NCI-H748 (cell line): ENCODE results near the gene TIGD7.

Experiments used
- DNase-seq: peaks from one replicate; lab custom pipeline; 2025; ENCODE audit not compliant: unreplicated experiment; lab: John Stamatoyannopoulos, UW

The TIGD7 gene, protein sequence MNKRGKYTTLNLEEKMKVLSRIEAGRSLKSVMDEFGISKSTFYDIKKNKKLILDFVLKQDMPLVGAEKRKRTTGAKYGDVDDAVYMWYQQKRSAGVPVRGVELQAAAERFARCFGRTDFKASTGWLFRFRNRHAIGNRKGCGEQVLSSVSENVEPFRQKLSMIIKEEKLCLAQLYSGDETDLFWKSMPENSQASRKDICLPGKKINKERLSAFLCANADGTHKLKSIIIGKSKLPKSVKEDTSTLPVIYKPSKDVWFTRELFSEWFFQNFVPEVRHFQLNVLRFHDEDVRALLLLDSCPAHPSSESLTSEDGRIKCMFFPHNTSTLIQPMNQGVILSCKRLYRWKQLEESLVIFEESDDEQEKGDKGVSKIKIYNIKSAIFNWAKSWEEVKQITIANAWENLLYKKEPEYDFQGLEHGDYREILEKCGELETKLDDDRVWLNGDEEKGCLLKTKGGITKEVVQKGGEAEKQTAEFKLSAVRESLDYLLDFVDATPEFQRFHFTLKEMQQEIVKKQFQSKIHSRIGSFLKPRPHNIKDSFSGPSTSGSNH

DNA sequence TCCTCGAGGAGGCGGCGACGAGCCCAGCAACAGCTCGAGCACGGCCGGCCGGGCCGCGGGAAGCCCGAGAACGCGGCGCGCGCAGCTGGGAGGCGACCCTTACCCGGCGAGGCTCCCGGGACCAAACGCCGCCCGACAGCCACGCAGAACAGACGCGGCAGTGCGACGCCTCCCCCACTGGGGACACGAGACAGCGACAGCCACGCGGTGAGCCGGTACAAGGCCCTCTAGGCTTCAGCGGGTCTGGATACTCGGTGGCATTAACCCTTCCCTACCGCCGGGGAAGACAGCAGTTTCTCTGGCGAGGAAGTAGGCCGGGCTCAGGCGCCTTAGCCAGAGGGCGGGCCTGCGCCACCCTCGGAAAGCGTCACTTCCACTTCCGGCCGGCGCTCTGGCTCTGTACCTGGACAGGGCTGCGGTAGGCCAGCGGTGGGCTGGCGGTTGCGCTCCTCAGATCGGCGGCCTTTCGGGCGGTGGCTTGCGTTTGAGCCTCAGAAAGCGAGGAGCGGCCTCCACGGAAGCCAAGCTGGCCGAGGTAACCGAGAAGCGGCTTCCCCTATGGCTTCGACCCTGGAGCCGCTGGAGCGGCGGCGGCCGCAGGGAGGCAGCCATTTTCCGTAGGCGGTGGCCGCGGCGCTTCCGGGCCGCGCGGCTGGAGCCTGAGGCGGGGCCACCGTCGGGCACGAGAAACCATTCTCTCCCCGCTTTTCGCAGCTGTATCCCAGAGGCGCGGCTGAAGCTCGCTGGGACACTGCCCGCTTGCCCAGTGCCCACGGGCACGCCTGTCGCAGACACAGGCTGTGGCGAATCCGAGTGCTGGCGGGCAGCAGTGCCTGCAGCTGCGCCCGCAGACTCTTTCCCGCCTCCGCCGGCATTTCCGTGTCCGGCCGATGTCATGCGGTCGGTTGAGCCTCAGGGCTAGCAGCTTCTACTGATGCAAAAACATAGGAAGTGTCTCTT is at the start of gene TIGD7, which contains the start of gene ZNF75A:
TIGD7 (minus strand) TSS at position 322 of the 960 bp plus-strand sequence. CDS start 4,816 bp downstream, outside the sequence.
ZNF75A (plus strand) TSS at position 389 of the 960 bp plus-strand sequence. CDS start 2,932 bp downstream, outside the sequence.
- peak; percentile 87 for DNase-seq

- no peak for DNase-seq
Observed at GRCh38 chr16:3349175-3349574, 43.9 kb upstream of the TIGD7 start.

GRCh38 chr16:3348547-3349167 is 43.4 kb upstream of the TIGD7 start:
- DNase-seq: no peak

- no peak for DNase-seq
Observed at GRCh38 chr16:3347586-3347985, 42.4 kb upstream of the TIGD7 start.

DNA sequence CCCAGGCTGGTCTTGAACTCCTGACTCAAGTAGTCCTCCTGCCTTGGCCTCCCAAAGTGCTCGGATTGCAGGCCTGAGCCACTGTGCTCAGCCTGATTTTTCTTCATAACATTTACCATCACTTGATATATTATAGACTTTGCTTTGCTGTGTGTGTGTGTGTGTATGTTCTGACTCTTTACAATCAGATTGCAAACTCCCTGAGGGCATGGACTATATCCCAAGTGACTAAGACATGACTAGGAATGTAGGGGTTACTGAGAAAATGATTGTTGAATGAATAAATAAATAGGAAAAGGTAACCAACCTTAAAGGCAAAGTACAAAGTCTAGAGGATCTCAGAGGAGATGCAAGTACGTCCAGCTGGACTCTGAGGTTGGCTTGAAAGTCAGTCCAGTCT is 40.8 kb upstream of the TIGD7 start:
- DNase-seq: no peak

GRCh38 chr16:3328643-3329042 is 23.4 kb upstream of the TIGD7 start:
- no peak for DNase-seq

DNA sequence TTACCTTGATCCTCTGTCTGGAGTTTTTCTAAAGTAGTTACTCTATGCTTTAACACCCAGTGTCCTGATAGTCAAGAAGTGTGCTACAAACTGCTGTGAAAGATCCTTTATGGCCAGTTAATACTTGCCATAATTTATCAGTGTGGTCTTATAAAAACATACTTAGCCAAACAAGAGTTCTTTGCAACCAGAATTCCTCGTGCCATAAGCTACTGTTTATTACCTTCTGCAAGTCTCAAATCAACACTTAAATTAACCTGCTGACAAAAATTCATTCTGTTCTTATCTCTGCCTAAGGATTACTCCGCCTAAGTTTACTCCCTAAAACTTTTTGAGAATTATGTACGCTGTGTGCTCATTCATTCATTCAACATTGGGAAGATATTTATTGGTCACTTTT is 22.9 kb upstream of the TIGD7 start:
- DNase-seq: no peak

- no peak for DNase-seq
Observed at GRCh38 chr16:3327514-3327913, 22.3 kb upstream of the TIGD7 start.

GRCh38 chr16:3321816-3322215 is 16.6 kb upstream of the TIGD7 start:
- no peak for DNase-seq

- no peak for DNase-seq
Observed at GRCh38 chr16:3317315-3317999, 12.2 kb upstream of the TIGD7 start.

- DNase-seq: no peak
Observed at GRCh38 chr16:3311496-3311895, 6.3 kb upstream of the TIGD7 start.

DNA sequence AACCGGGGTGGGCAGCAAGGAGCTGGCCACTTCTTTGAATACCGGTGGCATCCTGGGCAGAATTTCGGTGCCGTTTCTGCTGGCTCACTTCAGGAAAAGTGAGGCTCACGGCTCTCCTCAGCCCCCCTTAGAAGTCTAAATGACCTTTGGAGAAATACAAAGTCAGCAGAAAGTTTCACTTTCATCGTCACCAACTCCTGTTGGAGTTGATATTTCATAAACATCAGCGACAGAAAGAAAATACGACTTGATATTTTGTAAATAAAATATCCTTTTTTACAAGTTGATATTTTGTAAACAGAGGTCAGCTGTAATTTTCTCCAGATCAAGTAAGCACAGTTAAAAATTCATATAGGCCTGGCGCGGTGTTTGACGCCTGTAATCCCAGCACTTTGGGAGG is 848 bp upstream of the TIGD7 start:
- DNase-seq: no peak

- no peak for DNase-seq
Observed at GRCh38 chr16:3304370-3304769, 860 bp downstream of the TIGD7 start.

DNA sequence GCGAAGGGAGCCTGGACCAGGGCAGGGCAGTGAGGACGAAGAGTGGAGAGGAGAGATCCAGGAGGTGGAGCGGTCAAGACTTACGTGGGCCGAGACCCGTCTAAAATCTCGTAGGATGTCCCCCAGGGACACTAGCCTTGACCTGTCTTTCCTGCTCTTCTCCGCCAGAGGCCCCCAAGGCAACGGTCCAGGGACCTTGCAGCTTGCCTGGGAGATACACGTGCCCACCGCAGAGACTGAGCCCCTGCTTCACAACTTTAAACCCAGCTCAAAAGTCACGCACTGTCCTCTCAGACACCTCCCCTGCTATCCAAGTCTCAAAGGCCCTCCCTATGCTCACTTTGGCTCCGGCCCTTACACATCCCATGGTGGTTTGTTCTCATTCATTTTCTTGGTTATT is 9.4 kb downstream of the TIGD7 start:
- no peak for DNase-seq

DNA sequence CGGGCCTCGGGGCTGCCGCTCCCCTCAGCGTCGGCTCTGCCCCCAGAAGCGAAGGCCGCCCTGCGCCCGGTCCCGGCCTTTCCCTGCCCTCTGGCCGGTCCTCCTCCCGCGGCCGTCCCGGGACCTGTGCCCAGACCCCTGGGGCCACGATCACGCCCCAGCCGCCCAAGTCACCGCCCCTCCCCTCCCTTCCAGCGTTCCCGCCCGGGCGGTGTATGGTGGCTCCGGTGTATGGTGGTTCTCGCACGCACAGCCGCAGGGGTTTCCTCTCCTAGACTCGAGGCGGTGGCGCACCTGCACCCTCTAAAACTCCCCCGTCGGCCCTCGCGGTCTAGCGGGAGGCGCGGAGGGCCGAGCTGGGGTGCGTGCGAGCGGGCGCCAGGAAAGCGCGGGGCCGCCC is 10.0 kb downstream of the TIGD7 start:
- DNase-seq: no peak

GRCh38 chr16:3292604-3293003 is 12.6 kb downstream of the TIGD7 start:
- no peak for DNase-seq

DNA sequence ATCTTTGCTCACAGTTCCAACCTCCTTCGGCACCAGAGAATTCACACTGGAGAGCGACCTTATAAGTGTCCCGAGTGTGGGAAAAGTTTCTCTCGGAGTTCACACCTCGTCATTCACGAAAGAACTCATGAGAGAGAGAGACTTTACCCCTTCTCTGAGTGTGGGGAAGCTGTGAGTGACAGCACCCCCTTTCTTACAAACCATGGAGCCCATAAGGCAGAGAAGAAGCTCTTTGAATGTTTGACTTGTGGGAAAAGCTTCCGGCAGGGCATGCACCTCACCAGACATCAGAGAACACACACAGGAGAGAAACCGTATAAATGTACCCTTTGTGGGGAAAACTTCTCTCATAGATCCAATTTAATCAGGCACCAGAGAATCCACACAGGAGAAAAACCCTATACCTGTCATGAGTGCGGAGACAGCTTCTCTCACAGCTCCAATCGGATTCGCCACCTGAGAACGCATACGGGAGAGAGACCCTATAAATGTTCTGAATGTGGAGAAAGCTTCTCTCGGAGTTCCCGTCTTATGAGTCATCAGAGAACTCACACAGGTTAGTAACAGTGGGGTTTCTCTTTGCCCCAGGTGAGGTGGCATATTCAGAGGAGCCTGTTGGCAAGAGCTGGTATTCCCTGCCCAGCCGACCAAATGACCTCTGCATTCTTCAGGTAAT is 15.1 kb downstream of the TIGD7 start:
- DNase-seq: no peak

DNA sequence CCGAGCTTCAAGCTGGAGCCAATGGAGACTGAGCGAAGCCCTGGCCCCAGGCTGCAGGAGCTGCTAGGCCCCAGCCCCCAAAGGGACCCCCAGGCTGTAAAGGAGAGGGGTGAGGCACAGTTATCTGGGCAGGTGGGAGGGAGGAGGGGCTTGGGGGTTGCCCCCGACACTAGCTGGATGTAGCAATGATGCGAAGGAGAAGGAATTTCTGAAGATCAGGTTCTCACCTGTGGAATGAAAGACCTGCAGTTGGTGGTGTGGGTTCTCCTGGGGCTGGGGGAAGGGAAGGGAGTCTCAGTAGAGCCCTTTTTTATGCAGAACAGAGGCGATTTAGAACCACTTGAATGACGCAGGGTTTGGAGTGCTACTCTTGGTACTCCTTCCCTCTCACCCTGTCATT is 20.1 kb downstream of the TIGD7 start:
- DNase-seq: no peak

GRCh38 chr16:3283543-3284447 is 21.4 kb downstream of the TIGD7 start:
- DNase-seq: peak; percentile 31
